PFSK-1 (cell line): ENCODE results near the gene PGK2.

ENCODE experiments used
- FOXP2 ChIP-seq: optimal IDR thresholded peaks from 2 replicates; pipeline ENCODE3; 2011; ENCODE audit warnings: borderline replicate concordance, control low read depth, inconsistent platforms; ENCODE audit not compliant: insufficient read depth; ENCODE audit errors: extremely low read length, extremely low read depth
- POLR2AphosphoS5 ChIP-seq: IDR thresholded peaks from 2 replicates; pipeline ENCODE4 v1.6.1; 2012; ENCODE audit warnings: low read depth, mild to moderate bottlenecking, control low read depth, low read length, moderate library complexity
- SIN3A ChIP-seq: IDR thresholded peaks from 2 replicates; pipeline ENCODE4 v1.6.1; 2012; ENCODE audit warnings: mild to moderate bottlenecking, low read length, moderate library complexity, borderline replicate concordance; ENCODE audit not compliant: insufficient read depth
- TAF1 ChIP-seq: IDR thresholded peaks from 2 replicates; pipeline ENCODE4 v1.6.1; 2012; ENCODE audit warnings: low read length, control low read depth, borderline replicate concordance; ENCODE audit not compliant: insufficient read depth

- no peak for TF ChIP-seq POLR2AphosphoS5
- no peak for TF ChIP-seq SIN3A
- TF ChIP-seq TAF1, result no peak
- no peak for TF ChIP-seq FOXP2
Observed at GRCh38 chr6:49815166-49815565, 28.1 kb upstream of the PGK2 start.
